ENCODE results near the gene PSENEN.

PSENEN gene

GRCh38 chr19:35733180-35734125 is 12.0 kb upstream of the PSENEN start:
- DNase-seq (ENCODE audit: low read depth): no peak

GRCh38 chr19:35734273-35734672 is 11.2 kb upstream of the PSENEN start:
- DNase-seq (ENCODE audit: low read depth): no peak

DNA sequence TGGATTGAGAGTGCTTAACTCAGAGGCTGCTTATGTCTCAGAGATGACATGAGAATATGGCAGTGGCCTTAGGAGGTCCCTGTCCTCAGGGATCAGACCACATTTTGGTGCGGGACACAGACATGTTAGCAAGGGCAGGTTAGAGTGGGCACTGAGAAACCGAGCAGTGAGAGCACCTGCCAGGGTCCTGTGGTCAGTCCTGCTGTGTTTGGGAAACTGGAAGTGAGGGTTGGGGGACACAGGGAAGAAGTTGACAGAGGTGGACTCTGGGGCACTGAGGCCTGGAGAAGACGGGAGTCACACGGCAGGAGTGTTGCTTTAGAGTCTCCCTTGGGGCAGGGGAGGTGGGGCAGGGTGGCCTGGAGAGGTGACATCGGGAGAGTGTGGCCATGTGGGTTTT is 10.6 kb upstream of the PSENEN start:
- no peak for DNase-seq (ENCODE audit: low read depth)

DNA sequence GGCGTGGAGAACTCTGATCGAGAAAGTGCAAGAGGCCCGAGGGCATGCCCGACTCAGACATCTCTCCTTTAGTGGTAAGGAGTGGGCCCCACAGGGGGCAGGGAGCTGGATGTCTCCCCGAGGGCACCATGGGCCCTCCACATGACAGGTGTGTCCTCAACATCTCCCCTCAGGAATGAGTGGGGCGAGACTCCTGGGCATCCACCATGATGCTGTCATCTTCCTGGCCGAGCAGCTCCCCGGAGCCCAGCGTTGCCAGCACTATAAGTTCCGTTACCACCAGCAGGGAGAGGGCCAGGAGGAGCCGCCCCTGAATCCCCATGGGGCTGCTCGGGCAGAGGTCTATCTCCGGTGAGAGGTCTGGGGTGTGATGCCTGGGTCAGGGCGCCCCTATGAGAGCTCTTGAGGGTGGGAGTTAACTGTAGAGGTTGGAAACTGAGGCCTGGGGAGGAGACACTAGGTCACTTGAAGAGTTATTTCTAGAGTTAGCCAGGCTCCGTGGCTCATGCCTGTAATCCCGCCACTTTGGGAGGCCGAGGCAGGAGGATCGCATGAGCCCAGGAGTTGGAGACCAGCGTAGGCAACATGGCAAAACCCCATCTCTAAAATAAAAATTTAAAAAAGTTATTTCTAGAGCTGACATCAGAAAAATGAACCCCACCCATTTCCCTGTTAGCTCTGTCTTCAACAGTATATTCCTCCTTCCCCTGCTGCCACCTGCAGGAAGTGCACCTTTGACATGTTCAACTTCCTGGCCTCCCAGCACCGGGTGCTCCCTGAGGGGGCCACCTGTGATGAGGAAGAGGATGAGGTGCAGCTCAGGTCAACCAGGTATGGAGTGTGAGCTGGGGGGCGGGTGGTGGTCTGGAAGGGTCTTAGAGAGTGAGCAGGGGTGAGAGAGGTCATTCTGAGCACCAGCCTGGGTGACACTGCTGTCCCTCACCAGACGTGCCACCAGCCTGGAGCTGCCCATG is 8.3 kb upstream of the PSENEN start:
- no peak for DNase-seq (ENCODE audit: low read depth)

- no peak for DNase-seq (ENCODE audit: low read depth)
These were observed 7.2 kb upstream of the PSENEN start for GRCh38 chr19:35738021-35738886.

DNA sequence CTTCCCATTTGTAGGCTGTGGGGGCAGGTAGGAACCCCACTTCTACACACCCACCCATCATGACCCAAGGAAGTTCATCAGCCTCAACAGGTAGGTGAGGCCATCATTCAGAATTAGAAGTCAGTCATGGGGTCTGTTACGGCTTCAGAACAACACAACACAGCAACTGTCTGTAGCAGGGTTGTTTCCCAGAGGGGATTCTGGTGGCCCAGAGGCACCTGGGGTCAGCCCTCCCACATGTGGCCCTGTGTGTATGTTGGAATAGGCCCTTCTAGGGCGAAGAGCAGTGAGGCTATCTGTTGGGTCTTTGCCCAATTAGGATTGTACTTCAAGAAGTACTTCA is 6.6 kb upstream of the PSENEN start:
- no peak for DNase-seq (ENCODE audit: low read depth)

GRCh38 chr19:35739275-35740107 is 6.0 kb upstream of the PSENEN start:
- no peak for DNase-seq (ENCODE audit: low read depth)

- DNase-seq (ENCODE audit: low read depth): no peak
These were observed 5.4 kb upstream of the PSENEN start for GRCh38 chr19:35740108-35740422.

DNA sequence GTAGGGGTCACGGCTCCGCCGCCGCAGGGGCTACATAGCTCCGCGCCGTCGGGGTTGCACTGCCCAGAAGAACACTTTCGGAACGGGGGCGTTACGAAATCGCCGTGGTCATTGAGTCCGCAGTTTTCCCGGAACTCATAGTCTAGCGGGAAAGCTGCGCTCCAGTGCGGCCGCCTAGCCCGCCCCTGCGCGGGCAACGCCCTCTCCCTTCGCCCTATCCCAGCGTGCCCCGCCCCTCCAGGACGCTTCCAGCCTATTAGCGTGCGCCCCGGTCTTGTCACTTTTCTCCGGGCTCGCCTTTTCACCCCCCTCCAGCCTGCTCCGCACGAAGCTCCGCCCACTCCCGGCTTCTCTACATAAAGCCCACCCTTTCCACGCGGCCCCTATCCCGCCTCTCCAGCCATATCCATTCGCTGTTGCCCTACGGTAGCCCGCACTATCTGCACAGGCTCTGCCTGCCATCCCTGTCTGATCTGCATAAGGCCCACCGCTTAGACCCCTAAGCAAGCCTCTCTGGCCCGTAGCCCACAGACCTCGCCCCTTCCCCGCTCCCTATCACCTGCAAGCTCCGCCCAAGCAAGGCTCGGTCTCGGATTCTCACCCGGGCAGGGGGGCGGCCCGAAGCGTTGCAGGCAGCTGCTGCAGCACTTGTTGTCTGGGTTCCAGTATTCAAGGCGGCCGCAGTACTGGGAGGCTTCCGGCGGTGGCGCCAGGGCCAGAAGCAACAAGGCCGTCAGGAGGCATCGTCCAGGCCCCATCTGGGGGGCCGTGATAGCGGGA is 4.8 kb upstream of the PSENEN start:
- DNase-seq (ENCODE audit: low read depth): peak; percentile 94

GRCh38 chr19:35741203-35741515 is 4.3 kb upstream of the PSENEN start:
- no peak for DNase-seq (ENCODE audit: low read depth)

DNA sequence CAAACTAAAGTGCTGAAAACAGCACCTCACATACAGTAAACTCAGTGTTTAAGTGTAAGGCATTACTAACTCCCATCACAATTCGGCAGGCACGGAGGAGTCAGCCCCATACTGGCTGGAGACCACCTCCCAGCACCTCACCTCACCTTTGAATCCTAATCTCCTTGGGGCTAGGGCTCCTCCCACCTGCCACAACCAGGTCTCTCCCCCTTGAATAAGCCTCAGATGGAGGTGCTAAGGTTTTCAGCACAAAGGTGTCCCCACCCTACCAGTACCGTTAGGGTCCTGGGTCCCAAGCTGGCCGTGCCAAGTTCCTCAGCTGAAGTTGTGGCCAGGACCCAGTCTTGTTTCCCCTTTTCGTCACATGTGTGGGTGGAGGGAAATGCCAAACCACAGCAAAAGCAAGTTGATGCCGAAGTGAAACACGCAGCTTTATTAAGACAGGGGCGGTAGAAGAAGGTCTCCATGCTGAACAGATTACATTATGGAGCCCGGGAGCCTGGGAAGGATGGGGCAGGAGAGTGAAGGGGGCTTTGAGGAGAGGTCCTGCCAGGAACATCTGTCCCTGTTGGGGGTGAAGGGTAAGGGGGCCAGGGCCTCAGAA is 3.2 kb upstream of the PSENEN start, which contains the start of gene IGFLR1:
Gene IGFLR1, minus strand, starts transcription at position 332 of the 604 bp plus-strand sequence. CDS start 1,272 bp downstream, outside the sequence.
- DNase-seq (ENCODE audit: low read depth): peak; percentile 37

- no peak for DNase-seq (ENCODE audit: low read depth)
These were observed 1.6 kb upstream of the PSENEN start for GRCh38 chr19:35743640-35744429.

GRCh38 chr19:35744430-35745327 is 772 bp upstream of the PSENEN start:
- DNase-seq (ENCODE audit: low read depth): peak; percentile 87

DNA sequence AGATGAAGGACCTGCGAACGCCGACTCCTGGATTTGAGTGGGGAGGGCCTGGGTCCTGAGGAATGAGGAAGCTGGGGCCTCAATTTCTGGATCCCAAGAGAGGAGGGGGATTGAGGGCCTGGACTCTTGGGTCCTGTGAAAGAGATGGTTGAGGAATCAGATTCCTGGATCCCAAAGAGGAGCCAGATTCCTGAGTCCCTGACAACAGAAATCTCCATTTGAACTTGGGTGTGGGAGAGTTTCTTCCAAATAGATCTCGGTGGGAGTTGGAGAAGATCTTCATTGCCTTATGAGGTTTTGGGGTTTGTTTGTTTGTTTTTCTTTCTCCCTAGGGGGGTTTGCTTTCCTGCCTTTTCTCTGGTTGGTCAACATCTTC is 624 bp downstream of the PSENEN start:
- DNase-seq (ENCODE audit: low read depth): no peak

GRCh38 chr19:35746531-35746930 is 1.1 kb downstream of the PSENEN start:
- no peak for DNase-seq (ENCODE audit: low read depth)

- DNase-seq (ENCODE audit: low read depth): peak; percentile 98
These were observed 2.9 kb downstream of the PSENEN start, which contains the start of gene LIN37 for GRCh38 chr19:35748106-35749020. TSS of gene LIN37 (plus strand) at chr19:35748576. CDS start at chr19:35748725, 149 bp downstream.

GRCh38 chr19:35750167-35750566 is 4.7 kb downstream of the PSENEN start:
- no peak for DNase-seq (ENCODE audit: low read depth)
